ENCODE results near the gene VGLL1. TPM values are rescaled to one million over a fixed set of nuclear protein-coding genes. Genes with fewer than 3 reads are reported as not detected.

VGLL1 gene
- total RNA-seq, 4 donors from 2014 or later: not detected

DNA sequence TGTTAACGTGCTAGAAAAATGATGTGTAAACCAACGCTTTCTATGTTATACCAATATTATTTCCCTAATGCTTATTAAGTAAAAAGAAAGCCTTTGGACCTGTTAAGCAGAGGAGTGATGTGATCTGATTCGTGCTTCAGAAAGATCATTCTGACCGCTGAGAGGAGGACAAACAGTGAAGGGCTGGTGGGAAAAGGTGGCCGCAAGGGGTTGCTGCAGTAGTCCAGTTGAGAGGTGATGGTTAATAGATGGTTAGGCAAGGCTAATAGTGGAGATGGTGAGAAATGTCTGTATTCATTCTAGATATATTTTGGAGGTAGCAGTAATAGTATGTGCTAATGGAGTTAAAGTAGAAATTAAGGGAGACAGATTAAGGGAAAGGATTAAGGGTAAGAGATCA, 12.9 kb upstream of the VGLL1 start:
- H3K27ac ChIP-seq: no peak overlapping the region
- peaks cover 4% of the 10 kb centered on the region for H3K27me3 ChIP-seq
- no peaks in the 10 kb centered on the region for H3K4me1 ChIP-seq
- no peak overlapping the region for H3K4me3 ChIP-seq (replicated peaks in 1 of 3)
- no peaks in the 10 kb centered on the region for H3K9me3 ChIP-seq
- DNase-seq: no peak
- intact Hi-C loops (cut with DNase I): no loop called here
- TF ChIP-seq, protein P1, sequence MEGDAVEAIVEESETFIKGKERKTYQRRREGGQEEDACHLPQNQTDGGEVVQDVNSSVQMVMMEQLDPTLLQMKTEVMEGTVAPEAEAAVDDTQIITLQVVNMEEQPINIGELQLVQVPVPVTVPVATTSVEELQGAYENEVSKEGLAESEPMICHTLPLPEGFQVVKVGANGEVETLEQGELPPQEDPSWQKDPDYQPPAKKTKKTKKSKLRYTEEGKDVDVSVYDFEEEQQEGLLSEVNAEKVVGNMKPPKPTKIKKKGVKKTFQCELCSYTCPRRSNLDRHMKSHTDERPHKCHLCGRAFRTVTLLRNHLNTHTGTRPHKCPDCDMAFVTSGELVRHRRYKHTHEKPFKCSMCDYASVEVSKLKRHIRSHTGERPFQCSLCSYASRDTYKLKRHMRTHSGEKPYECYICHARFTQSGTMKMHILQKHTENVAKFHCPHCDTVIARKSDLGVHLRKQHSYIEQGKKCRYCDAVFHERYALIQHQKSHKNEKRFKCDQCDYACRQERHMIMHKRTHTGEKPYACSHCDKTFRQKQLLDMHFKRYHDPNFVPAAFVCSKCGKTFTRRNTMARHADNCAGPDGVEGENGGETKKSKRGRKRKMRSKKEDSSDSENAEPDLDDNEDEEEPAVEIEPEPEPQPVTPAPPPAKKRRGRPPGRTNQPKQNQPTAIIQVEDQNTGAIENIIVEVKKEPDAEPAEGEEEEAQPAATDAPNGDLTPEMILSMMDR (IDR thresholded peaks at IDR 0.05): no peak
- no peak for TF ChIP-seq POLR2A (IDR thresholded peaks at IDR 0.05)
- H3K36me3 ChIP-seq: no peaks in the 10 kb centered on the region
- 81 to 84% methylated on average over 5 of the region's 5 CpGs for WGBS, 2 donors

DNA sequence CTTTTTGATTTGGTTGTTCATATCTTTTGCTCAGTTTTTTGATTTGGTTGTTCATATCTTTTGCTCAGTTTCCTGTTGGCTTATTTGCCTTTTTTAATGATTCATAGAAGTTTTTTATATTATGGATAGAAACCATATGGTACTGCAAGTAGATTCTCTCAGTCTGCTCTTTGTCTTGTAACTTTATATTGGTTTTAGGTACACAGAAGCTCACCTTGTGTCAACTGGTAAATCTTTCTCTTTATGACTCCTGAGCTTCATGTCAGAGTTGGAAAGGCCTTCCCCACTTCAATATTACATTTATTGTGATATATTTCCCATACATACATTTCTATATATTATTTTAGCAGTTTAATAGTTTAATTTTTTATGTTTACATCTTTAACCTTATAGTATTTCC, 8.2 kb upstream of the VGLL1 start:
- no peak overlapping the region for H3K4me3 ChIP-seq (replicated peaks in 1 of 3)
- peaks cover 5 to 10% of the 10 kb centered on the region in 2 donors for H3K4me1 ChIP-seq
- no peaks in the 10 kb centered on the region for H3K9me3 ChIP-seq
- no peak for TF ChIP-seq POLR2A (IDR thresholded peaks at IDR 0.05)
- TF ChIP-seq, protein P1 (IDR thresholded peaks at IDR 0.05): no peak
- H3K27ac ChIP-seq: no peak overlapping the region
- no peak for DNase-seq
- intact Hi-C loops (cut with DNase I): no loop called here
- no peaks in the 10 kb centered on the region for H3K36me3 ChIP-seq
- H3K27me3 ChIP-seq: peaks cover 4% of the 10 kb centered on the region

DNA sequence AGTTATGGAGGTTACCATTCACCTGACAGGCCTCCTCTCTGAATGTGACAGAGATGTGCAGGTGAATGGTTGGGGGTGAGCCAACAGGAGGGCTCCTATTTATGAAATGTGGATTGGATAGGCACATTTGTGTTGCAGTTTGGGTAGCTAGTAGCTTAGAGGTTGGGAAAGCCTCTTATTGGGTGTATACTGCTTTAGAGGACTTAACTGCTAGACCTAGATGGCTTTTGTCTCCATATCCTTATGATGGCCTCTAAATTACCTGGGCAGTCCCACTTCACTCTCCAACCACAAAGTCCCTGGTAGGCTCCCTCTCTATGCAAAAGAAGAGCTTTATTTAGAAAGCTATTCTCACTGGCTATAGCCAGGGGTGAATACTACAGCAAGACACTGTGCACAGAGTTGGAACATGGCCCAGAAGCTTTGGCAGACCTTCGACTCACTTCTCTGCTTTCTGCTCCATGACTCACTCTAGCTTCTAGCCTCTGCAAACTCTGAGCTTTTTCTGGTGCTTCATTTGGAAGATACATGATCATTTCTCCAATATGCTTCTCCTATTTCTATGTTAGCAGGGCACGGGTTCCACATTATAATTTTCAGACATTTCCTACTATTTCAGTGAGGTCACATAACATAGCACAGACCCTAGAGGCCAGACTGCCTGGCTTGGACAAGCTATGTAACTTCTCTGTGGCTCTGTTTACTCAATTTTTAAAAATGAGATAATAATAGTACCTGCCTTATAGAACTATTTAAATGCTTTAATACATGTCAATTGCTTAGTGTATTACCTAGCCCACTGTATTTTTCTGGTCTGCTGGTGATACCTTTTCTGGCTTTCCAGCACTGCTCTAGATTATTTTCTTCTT, 6.0 kb upstream of the VGLL1 start:
- intact Hi-C loops (cut with DNase I): no loop called here
- no peaks in the 10 kb centered on the region for H3K27me3 ChIP-seq
- WGBS, 2 donors: 15 to 20% methylated on average over 2 of the region's 2 CpGs
- H3K36me3 ChIP-seq: no peaks in the 10 kb centered on the region
- no peaks in the 10 kb centered on the region for H3K9me3 ChIP-seq
- TF ChIP-seq, protein P1 (IDR thresholded peaks at IDR 0.05): no peak
- TF ChIP-seq POLR2A (IDR thresholded peaks at IDR 0.05): no peak
- peak; percentile 79 to 80 for DNase-seq
- H3K4me1 ChIP-seq: peaks cover 5 to 10% of the 10 kb centered on the region in 2 donors
- H3K4me3 ChIP-seq (replicated peaks in 1 of 3): no peak overlapping the region
- H3K27ac ChIP-seq: peak overlapping the region in 1 of 3 donors; percentile 30

DNA sequence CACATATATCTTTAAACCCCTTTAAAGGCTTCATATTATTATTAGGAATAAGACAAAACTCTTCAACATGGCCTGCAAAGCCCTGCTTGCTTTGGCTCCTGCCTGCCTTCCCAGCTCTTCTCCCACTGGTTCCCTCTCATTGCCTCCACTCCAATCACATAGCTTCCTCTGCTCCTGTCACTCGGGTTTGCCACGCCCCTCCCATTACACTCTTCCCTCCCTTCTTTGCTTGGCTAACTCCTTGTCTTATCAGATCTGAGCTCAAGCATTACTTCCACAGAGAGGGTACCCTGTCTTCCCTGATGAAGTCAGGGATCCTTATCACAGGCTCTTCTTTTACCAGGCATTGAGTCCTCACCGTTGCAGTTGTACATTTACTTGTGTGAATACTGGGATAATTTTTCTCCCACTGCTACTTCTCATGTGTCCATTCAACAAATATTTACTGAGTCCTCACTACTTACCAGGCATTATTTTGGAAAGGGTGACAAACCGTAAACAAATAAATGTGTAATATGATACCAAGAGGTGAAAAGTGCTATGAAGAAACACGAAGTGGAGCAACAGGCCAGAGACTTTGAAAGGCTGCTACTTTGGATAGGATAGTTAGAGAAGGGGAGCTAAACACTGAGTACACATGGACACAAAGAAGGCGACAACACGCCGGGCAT, 3.2 kb upstream of the VGLL1 start:
- no peaks in the 10 kb centered on the region for H3K27me3 ChIP-seq
- TF ChIP-seq, protein P1 (IDR thresholded peaks at IDR 0.05): no peak
- TF ChIP-seq POLR2A (IDR thresholded peaks at IDR 0.05): no peak
- no peak overlapping the region for H3K27ac ChIP-seq
- peaks cover 5 to 10% of the 10 kb centered on the region in 2 donors for H3K4me1 ChIP-seq
- WGBS, 2 donors: 64 to 69% methylated on average over 8 of the region's 8 CpGs
- H3K4me3 ChIP-seq (replicated peaks in 1 of 3): no peak overlapping the region
- H3K36me3 ChIP-seq: no peaks in the 10 kb centered on the region
- intact Hi-C loops (cut with DNase I): no loop called here
- DNase-seq: peak; percentile 2
- no peaks in the 10 kb centered on the region for H3K9me3 ChIP-seq

DNA sequence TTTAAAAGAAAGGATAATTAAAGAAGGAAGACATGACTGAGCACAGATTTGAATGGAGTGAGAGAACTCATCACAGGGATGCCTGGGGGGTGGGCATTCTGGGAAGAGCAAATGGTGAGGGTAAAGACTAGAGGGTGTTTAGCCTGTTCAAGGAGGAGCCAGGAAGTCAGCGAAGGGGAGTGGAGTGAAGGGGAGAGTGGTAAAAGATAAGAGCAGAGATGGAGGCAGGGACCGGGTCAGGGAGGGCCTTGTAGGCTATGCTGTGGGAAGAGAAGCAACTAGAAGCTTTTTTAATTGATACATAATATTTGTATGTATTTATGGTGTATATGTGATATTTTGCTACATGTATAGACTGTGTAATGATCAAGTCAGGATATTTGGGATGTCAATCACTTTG, 2.2 kb upstream of the VGLL1 start:
- WGBS, 2 donors: 63 to 80% methylated on average over 2 of the region's 2 CpGs
- Histone ChIP-seq H3K27me3 (no peaks in the 10 kb centered on the region), H3K4me3 (replicated peaks in 1 of 3) (no peak overlapping the region), H3K27ac (no peak overlapping the region), H3K36me3 (no peaks in the 10 kb centered on the region), H3K4me1 (peaks cover 5 to 10% of the 10 kb centered on the region in 2 donors), H3K9me3 (no peaks in the 10 kb centered on the region)
- intact Hi-C loops (cut with DNase I): no loop called here
- TF ChIP-seq POLR2A (IDR thresholded peaks at IDR 0.05): no peak
- TF ChIP-seq, protein P1 (IDR thresholded peaks at IDR 0.05): no peak
- no peak for DNase-seq

All from thyroid gland (tissue), 4 donors.